WTC11 (cell line): ENCODE results near the gene HTR3B. TPM values are rescaled to one million over a fixed set of nuclear protein-coding genes. Genes with fewer than 3 reads are reported as not detected.
A peak's percentile ranks its signal among the peaks of the same experiment; 100 is the strongest.

Experiments
- ATAC-seq: fragments of 200-7000 bp; cut with Tn5 transposase; 2 replicates; pipeline ENCODE4 v1.10.0; 2021; ENCODE audit warnings: mild to moderate bottlenecking, moderate library complexity
- CTCF ChIA-PET: fragments of 300-600 bp; sonication (Branson Sonifier 250); formaldehyde crosslinking; loops from one replicate; lab custom pipeline; 2021; ENCODE audit warnings: antibody characterized with exemption; lab: Charles Lee
- POLR2A ChIA-PET: fragments of 350-600 bp; sonication (Branson Sonifier 250); formaldehyde crosslinking; loops from one replicate; lab custom pipeline; 2021; ENCODE audit warnings: antibody characterized with exemption; lab: Charles Lee
- DNase-seq: peaks from one replicate; pipeline ENCODE4 v3.0.0; 2021; ENCODE audit warnings: low spot score
- H3K27ac Mint-ChIP-seq: 2 replicates; pipeline ENCODE4 v1.8.0; 2021; ENCODE audit warnings: mixed read lengths
- H3K27me3 Mint-ChIP-seq: 2 replicates; pipeline ENCODE4 v1.8.0; 2021; ENCODE audit warnings: low read depth, mild to moderate bottlenecking, moderate library complexity, mixed read lengths
- H3K36me3 Mint-ChIP-seq: 2 replicates; pipeline ENCODE4 v1.8.0; 2021; ENCODE audit warnings: mixed read lengths
- H3K4me1 Mint-ChIP-seq: 2 replicates; pipeline ENCODE4 v1.8.0; 2022; ENCODE audit warnings: mixed read lengths
- H3K4me3 Mint-ChIP-seq: 2 replicates; pipeline ENCODE4 v1.8.0; 2021; ENCODE audit warnings: mild to moderate bottlenecking, moderate library complexity, mixed read lengths
- H3K9me3 Mint-ChIP-seq: 2 replicates; pipeline ENCODE4 v1.8.0; 2021; ENCODE audit warnings: mixed read lengths
- AR ChIP-seq: fragments of 250-450 bp; sonication (Bioruptor Pico); IDR thresholded peaks from 2 replicates; pipeline ENCODE4 v1.9.0; 2021; ENCODE audit warnings: mild to moderate bottlenecking
- ARID4B ChIP-seq: sonication (generic); formaldehyde crosslinking; IDR thresholded peaks from 2 replicates; pipeline ENCODE4 v1.8.0; 2023; ENCODE audit warnings: missing genetic modification reagents, mild to moderate bottlenecking, borderline replicate concordance
- ATF1 ChIP-seq: sonication (generic); formaldehyde crosslinking; IDR thresholded peaks from 2 replicates; pipeline ENCODE4 v1.8.1; 2023; ENCODE audit warnings: mild to moderate bottlenecking, moderate library complexity, missing genetic modification reagents
- ATF3 ChIP-seq: sonication (generic); formaldehyde crosslinking; conservative IDR thresholded peaks from 2 replicates; pipeline ENCODE4 v1.8.1; 2022; ENCODE audit warnings: mild to moderate bottlenecking, missing genetic modification reagents
- E2F4 ChIP-seq: sonication (generic); formaldehyde crosslinking; IDR thresholded peaks from 2 replicates; pipeline ENCODE4 v1.8.1; 2022; ENCODE audit warnings: low read depth, mild to moderate bottlenecking, moderate library complexity, missing genetic modification reagents, borderline replicate concordance
- ETV6 ChIP-seq: sonication (generic); formaldehyde crosslinking; IDR thresholded peaks from 2 replicates; pipeline ENCODE4 v1.8.1; 2022; ENCODE audit warnings: mild to moderate bottlenecking, missing genetic modification reagents
- GABPB1 ChIP-seq: sonication (generic); formaldehyde crosslinking; IDR thresholded peaks from 2 replicates; pipeline ENCODE4 v1.8.1; 2023; ENCODE audit warnings: mild to moderate bottlenecking, missing genetic modification reagents
- GRHL2 ChIP-seq: fragments of 250-450 bp; sonication (Bioruptor Pico); IDR thresholded peaks from 2 replicates; pipeline ENCODE4 v1.8.0; 2022; ENCODE audit warnings: mild to moderate bottlenecking, moderate library complexity; ENCODE audit not compliant: insufficient replicate concordance, severe bottlenecking
- MLX ChIP-seq: sonication (generic); formaldehyde crosslinking; IDR thresholded peaks from 2 replicates; pipeline ENCODE4 v1.8.1; 2023; ENCODE audit warnings: mild to moderate bottlenecking, missing genetic modification reagents, moderate library complexity
- NFATC4 ChIP-seq: fragments of 250-450 bp; sonication (Bioruptor Pico); IDR thresholded peaks from 2 replicates; pipeline ENCODE4 v1.9.0; 2021; ENCODE audit warnings: mild to moderate bottlenecking
- NR2C2 ChIP-seq: sonication (generic); formaldehyde crosslinking; IDR thresholded peaks from 2 replicates; pipeline ENCODE4 v1.8.0; 2022; ENCODE audit warnings: mild to moderate bottlenecking, missing genetic modification reagents
- PREB ChIP-seq: sonication (generic); formaldehyde crosslinking; IDR thresholded peaks from 2 replicates; pipeline ENCODE4 v1.8.1; 2022; ENCODE audit warnings: mild to moderate bottlenecking, missing genetic modification reagents, moderate library complexity, borderline replicate concordance
- SMAD3 ChIP-seq: sonication (generic); formaldehyde crosslinking; IDR thresholded peaks from 2 replicates; pipeline ENCODE4 v1.8.0; 2022; ENCODE audit warnings: missing genetic modification reagents, mild to moderate bottlenecking, borderline replicate concordance
- SOX15 ChIP-seq: fragments of 250-450 bp; sonication (Bioruptor Pico); IDR thresholded peaks from 2 replicates; pipeline ENCODE4 v1.9.0; 2021; ENCODE audit warnings: mild to moderate bottlenecking
- TP53 ChIP-seq: sonication (generic); formaldehyde crosslinking; IDR thresholded peaks from 2 replicates; pipeline ENCODE4 v1.8.1; 2023; ENCODE audit warnings: mild to moderate bottlenecking, missing genetic modification reagents
- ZBTB43 ChIP-seq: sonication (generic); formaldehyde crosslinking; IDR thresholded peaks from 2 replicates; pipeline ENCODE4 v1.8.1; 2023; ENCODE audit warnings: mild to moderate bottlenecking, missing genetic modification reagents
- ZNF281 ChIP-seq: sonication (generic); formaldehyde crosslinking; IDR thresholded peaks from 2 replicates; pipeline ENCODE4 v1.8.0; 2023; ENCODE audit warnings: mild to moderate bottlenecking, missing genetic modification reagents
- total RNA-seq: library from RNA; stranded (reverse); gene quantifications from 3 replicates; pipeline ENCODE4 v1.2.3, GENCODE V29; 2021

The HTR3B gene
- total RNA-seq, 1 experiment from 2014 or later: not detected

- TF ChIP-seq GABPB1 (peak; percentile 98), ETV6 (no peak), ATF3 (CRISPR knock-in tag) (peak; percentile 88)
- TF ChIP-seq, all 79 proteins: peak for 2
- H3K27ac Mint-ChIP-seq: peak overlapping the region; percentile 70
- no peaks in the 10 kb centered on the region; the same call in 1 of the 2 replicates for H3K27me3 Mint-ChIP-seq
- H3K36me3 Mint-ChIP-seq: peaks cover 5% of the 10 kb centered on the region
- H3K9me3 Mint-ChIP-seq: peaks cover 4% of the 10 kb centered on the region
- DNase-seq (peak; percentile 59), ATAC-seq (peak; percentile 81)
- ChIA-PET POLR2A (interaction anchor here (0.6 to 2.1 kb wide), 5 partner anchors 9 to 95 kb away, joined by 3 to 12 read pairs (median 4); partner anchors contain the start of gene USP28), CTCF (interaction anchor here (0.6 to 3.0 kb wide), 5 partner anchors 12 to 433 kb away, joined by 3 to 25 read pairs (median 3); no protein-coding TSS in a partner anchor)
- H3K4me1 Mint-ChIP-seq: peaks cover 21% of the 10 kb centered on the region
- no peak overlapping the region for H3K4me3 Mint-ChIP-seq
These were observed 20.2 kb upstream of the HTR3B start for GRCh38 chr11:113884361-113884836.

GRCh38 chr11:113885897-113886296, 18.7 kb upstream of the HTR3B start:
- Mint-ChIP-seq H3K4me1 (peaks cover 21% of the 10 kb centered on the region), H3K36me3 (no peaks in the 10 kb centered on the region), H3K27me3 (no peaks in the 10 kb centered on the region), H3K27ac (no peak overlapping the region), H3K9me3 (no peaks in the 10 kb centered on the region), H3K4me3 (no peak overlapping the region)
- ChIA-PET POLR2A (no interaction called here), CTCF (no interaction called here)
- TF ChIP-seq ZNF281 (no peak), ATF3 (CRISPR knock-in tag) (no peak), E2F4 (CRISPR knock-in tag) (no peak), GRHL2 (CRISPR knock-in tag) (no peak), AR (CRISPR knock-in tag) (no peak), ATF1 (CRISPR knock-in tag) (no peak), ZBTB43 (CRISPR knock-in tag) (no peak), PREB (CRISPR knock-in tag) (no peak), MLX (CRISPR knock-in tag) (no peak), NR2C2 (CRISPR knock-in tag) (no peak), SOX15 (CRISPR knock-in tag) (no peak), NFATC4 (no peak), SMAD3 (CRISPR knock-in tag) (no peak), TP53 (CRISPR knock-in tag) (no peak), ARID4B (no peak)
- DNase-seq (no peak), ATAC-seq (no peak)
